HepG2 (cell line): ENCODE results near the gene BFSP1. TPM values are rescaled to one million over a fixed set of nuclear protein-coding genes. Genes with fewer than 3 reads are reported as not detected.

ENCODE experiments used
- ATF7-NPFF ChIP-seq: sonication (generic); formaldehyde crosslinking; IDR thresholded peaks from 2 replicates; pipeline ENCODE4 v1.8.1; 2023; ENCODE audit warnings: mild to moderate bottlenecking, low read depth, missing genetic modification reagents, moderate library complexity
- FOSL1 ChIP-seq: sonication (generic); formaldehyde crosslinking; IDR thresholded peaks from 2 replicates; pipeline ENCODE4 v1.9.0; 2021; ENCODE audit warnings: missing genetic modification reagents, borderline replicate concordance
- MAFG ChIP-seq: sonication (generic); formaldehyde crosslinking; IDR thresholded peaks from 2 replicates; pipeline ENCODE4 v1.5.1; 2020; ENCODE audit warnings: mild to moderate bottlenecking, missing genetic modification reagents
- MEIS2 ChIP-seq: sonication (generic); formaldehyde crosslinking; IDR thresholded peaks from 2 replicates; pipeline ENCODE4 v1.9.0; 2021; ENCODE audit warnings: mild to moderate bottlenecking, missing genetic modification reagents
- MTA1 ChIP-seq: sonication (generic); formaldehyde crosslinking; IDR thresholded peaks from 2 replicates; pipeline ENCODE4 v1.4.0; 2020; ENCODE audit warnings: missing genetic modification reagents, mild to moderate bottlenecking, borderline replicate concordance
- MXD1 ChIP-seq: sonication (generic); formaldehyde crosslinking; IDR thresholded peaks from 2 replicates; pipeline ENCODE4 v1.4.0; 2020; ENCODE audit warnings: mild to moderate bottlenecking, missing genetic modification reagents
- NBN ChIP-seq: fragments of 450-650 bp; conservative IDR thresholded peaks from 2 replicates; pipeline ENCODE4 v1.6.1; 2017
- PCBP1 ChIP-seq: fragments of 200-400 bp; formaldehyde crosslinking; IDR thresholded peaks from 2 replicates; pipeline ENCODE4 v1.6.1; 2017; ENCODE audit warnings: mild to moderate bottlenecking, low read depth, low read length, borderline replicate concordance
- PRDM4 ChIP-seq: sonication (generic); formaldehyde crosslinking; IDR thresholded peaks from 2 replicates; pipeline ENCODE4 v1.9.0; 2021; ENCODE audit warnings: missing genetic modification reagents, borderline replicate concordance
- RAD21 ChIP-seq: fragments of 450-650 bp; formaldehyde crosslinking; IDR thresholded peaks from 2 replicates; pipeline ENCODE4 v1.5.0; 2020; ENCODE audit warnings: mild to moderate bottlenecking
- RCOR2 ChIP-seq: IDR thresholded peaks from 2 replicates; pipeline ENCODE4 v1.6.1; 2016; ENCODE audit warnings: missing biosample characterization, missing genetic modification reagents
- SKI ChIP-seq: fragments of 450-650 bp; IDR thresholded peaks from one replicate; pipeline ENCODE4 v1.6.1; 2018; ENCODE audit warnings: mild to moderate bottlenecking; ENCODE audit not compliant: partially characterized antibody
- SMC3 ChIP-seq: IDR thresholded peaks from 2 replicates; pipeline ENCODE4 v1.6.1; 2011; ENCODE audit warnings: low read length, improper control_type of control experiment
- SOX6 ChIP-seq, 2 experiments: fragments of 450-650 bp in 1 of 2; sonication (generic) in 1 of 2; formaldehyde crosslinking in 1 of 2; IDR thresholded peaks; 2 replicates each; pipeline versions ENCODE4 v1.4.0 to v1.6.1; 2017 to 2020; ENCODE audit warnings: antibody characterized with exemption in 1 of 2, mild to moderate bottlenecking in 1 of 2, missing genetic modification reagents in 1 of 2
- SUZ12 ChIP-seq: fragments of 150-350 bp; IDR thresholded peaks from 2 replicates; pipeline ENCODE4 v1.6.1; 2014; ENCODE audit warnings: low read depth, low read length
- THRA ChIP-seq: sonication (generic); formaldehyde crosslinking; IDR thresholded peaks from 2 replicates; pipeline ENCODE4 v1.4.0; 2020; ENCODE audit warnings: missing genetic modification reagents, borderline replicate concordance
- ZBTB26 ChIP-seq: IDR thresholded peaks from 2 replicates; pipeline ENCODE4 v1.6.1; 2016; ENCODE audit warnings: missing compliant biosample characterization, missing genetic modification reagents, borderline replicate concordance
- ZBTB38 ChIP-seq: sonication (generic); formaldehyde crosslinking; IDR thresholded peaks from 2 replicates; pipeline ENCODE4 v1.5.1; 2020; ENCODE audit warnings: mild to moderate bottlenecking, missing genetic modification reagents
- ZFAT ChIP-seq: sonication (generic); formaldehyde crosslinking; conservative IDR thresholded peaks from 2 replicates; pipeline ENCODE4 v1.8.1; 2023; ENCODE audit warnings: missing genetic modification reagents, inconsistent platforms
- ZFP62 ChIP-seq: sonication (generic); formaldehyde crosslinking; IDR thresholded peaks from 2 replicates; pipeline ENCODE4 v1.4.0; 2020; ENCODE audit warnings: missing genetic modification reagents
- ZNF136 ChIP-seq: sonication (generic); formaldehyde crosslinking; IDR thresholded peaks from 2 replicates; pipeline ENCODE4 v1.8.1; 2022; ENCODE audit warnings: low read depth, mild to moderate bottlenecking, moderate library complexity, missing genetic modification reagents
- ZNF510 ChIP-seq: sonication (generic); formaldehyde crosslinking; IDR thresholded peaks from 2 replicates; pipeline ENCODE4 v1.4.0; 2020; ENCODE audit warnings: low read depth, mild to moderate bottlenecking, missing genetic modification reagents
- ZNF660 ChIP-seq: sonication (generic); formaldehyde crosslinking; IDR thresholded peaks from 2 replicates; pipeline ENCODE4 v1.5.1; 2020; ENCODE audit warnings: mild to moderate bottlenecking, low read depth, missing genetic modification reagents, borderline replicate concordance
- polyA plus RNA-seq, 8 experiments: library from polyadenylated mRNA; depleted of rRNA in 3 of 8; stranded (reverse) in 7 of 8; unstranded in 1 of 8; fragments of >200 nt; fragmentation: Illumina TruSeq in 4 of 8; extraction: Trizol in 4 of 8; gene quantifications; 2 replicates each; pipeline versions ENCODE4 v1.2.1 to v1.2.3, GENCODE V29; 2011 to 2016; ENCODE audit warnings: low read depth in 4 of 8, missing spikeins in 1 of 8, mixed read lengths in 1 of 8; ENCODE audit not compliant: insufficient read depth in 1 of 8
- total RNA-seq, 5 experiments: library from RNA; depleted of rRNA; stranded (reverse); fragments of >200 nt; fragmentation: Illumina TruSeq; extraction: Trizol; gene quantifications; 2 replicates each; pipeline ENCODE4 v1.2.3, GENCODE V29; 2016; ENCODE audit warnings: low read depth in 1 of 5

BFSP1 gene
- total and polyA plus RNA-seq, 2 of the 13 experiments (the other 11 are each of a cell fraction or from before 2014, with no cell fraction given): 0.22 to 0.26 TPM

GRCh38 chr20:17504898-17505635 is 26.1 kb downstream of the BFSP1 start (continued):
- no peak for TF ChIP-seq THRA
- peak; percentile 41; the same call in 1 of the 2 replicates for TF ChIP-seq MAFG (CRISPR knock-in tag)
- 0 out of 2 replicates have a peak, but pooled peaks have one; percentile 34 for TF ChIP-seq ZBTB26 (CRISPR knock-in tag)
- TF ChIP-seq PCBP1: 0 out of 2 replicates have a peak, but pooled peaks have one; percentile 53
- peak; percentile 89 for TF ChIP-seq MXD1 (CRISPR knock-in tag)
- 0 out of 2 replicates have a peak, but pooled peaks have one; percentile 37 for TF ChIP-seq ZNF660 (CRISPR knock-in tag)
- TF ChIP-seq PRDM4 (CRISPR knock-in tag): 0 out of 2 replicates have a peak, but pooled peaks have one; percentile 71
- TF ChIP-seq ZNF510 (CRISPR knock-in tag): peak; percentile 76
- peak; percentile 80 for TF ChIP-seq MEIS2 (CRISPR knock-in tag)
- no peak for TF ChIP-seq SUZ12
- peak; percentile 53; the same call in 1 of the 2 replicates for TF ChIP-seq MTA1 (CRISPR knock-in tag)
- 0 out of 2 replicates have a peak, but pooled peaks have one; percentile 13 for TF ChIP-seq FOSL1
- no peak for TF ChIP-seq ZNF136
- TF ChIP-seq ATF7-NPFF: peak; percentile 42; the same call in 1 of the 2 replicates
- TF ChIP-seq ZFAT (CRISPR knock-in tag): 0 out of 2 replicates have a peak, but pooled peaks have one; percentile 58
- TF ChIP-seq SOX6 (IDR thresholded peaks at IDR 0.05): no peak
- TF ChIP-seq SOX6 (CRISPR knock-in tag; IDR thresholded peaks at IDR 0.05): no peak
- no peak for TF ChIP-seq SKI
- TF ChIP-seq ZBTB38 (CRISPR knock-in tag): no peak
- no peak for TF ChIP-seq ZFP62 (CRISPR knock-in tag)
- no peak for TF ChIP-seq RCOR2 (CRISPR knock-in tag)
- TF ChIP-seq RAD21: peak; percentile 69
- no peak for TF ChIP-seq NBN
- peak; percentile 79 for TF ChIP-seq SMC3
